Cardiac muscle cell (in vitro differentiated cells and primary cell): ENCODE measurements around the gene FGD4. TPM values are rescaled to one million over a fixed set of nuclear protein-coding genes. Genes with fewer than 3 reads are reported as not detected.
"Not testable (repeated sequence)": the region's sequence is repeated elsewhere in the genome, so short reads cannot be mapped to it uniquely, and the experiment has no call there.

ENCODE experiments used
- DNase-seq, 2 donors: peaks; one replicate each; pipeline versions ENCODE4 v3.0.0 to v3.0.0-alpha.2; 2010 to 2017; ENCODE audit warnings: low read depth in 1 of 2, low spot score in 1 of 2
- H3K27ac ChIP-seq: fragments of 200-600 bp; sonication (generic); 2 replicates; pipeline ENCODE4 v1.5.1; 2016
- H3K27me3 ChIP-seq: fragments of 200-600 bp; sonication (generic); 2 replicates; pipeline ENCODE4 v1.6.0; 2016; ENCODE audit warnings: control low read depth
- H3K36me3 ChIP-seq: fragments of 200-600 bp; sonication (generic); 2 replicates; pipeline ENCODE4 v1.5.1; 2016; ENCODE audit warnings: control low read depth
- H3K4me1 ChIP-seq: fragments of 200-600 bp; sonication (generic); 2 replicates; pipeline ENCODE4 v1.8.1; 2017; ENCODE audit warnings: low read depth, mild to moderate bottlenecking, mixed run types
- H3K4me3 ChIP-seq: fragments of 200-600 bp; sonication (generic); 2 replicates; pipeline ENCODE4 v1.5.1; 2016; ENCODE audit warnings: mild to moderate bottlenecking
- H3K9me3 ChIP-seq: fragments of 200-600 bp; sonication (generic); 2 replicates; pipeline ENCODE4 v1.5.1; 2017; ENCODE audit warnings: low read depth, mild to moderate bottlenecking, control low read depth
- CTCF ChIP-seq: IDR thresholded peaks from 2 replicates; pipeline ENCODE4 v1.5.1; 2012; ENCODE audit warnings: low read depth, mild to moderate bottlenecking, low read length
- polyA plus RNA-seq: library from polyadenylated mRNA; unstranded; fragments of >200 nt; fragmentation: Nextera tagmentation; extraction: Ambion mirVana; gene quantifications from 2 replicates; pipeline ENCODE4 v1.2.1, GENCODE V29; 2016
- total RNA-seq: library from RNA; depleted of rRNA; stranded (reverse); fragments of >200 nt; gene quantifications from 2 replicates; pipeline ENCODE4 v1.2.3, GENCODE V29; 2016

The FGD4 gene
- total and polyA plus RNA-seq, 2 experiments from 2014 or later: 2.5 to 7.3 TPM

- Histone ChIP-seq H3K4me3 (no peak overlapping the region), H3K36me3 (no peaks in the 10 kb centered on the region), H3K4me1 (no peaks in the 10 kb centered on the region), H3K9me3 (no peaks in the 10 kb centered on the region), H3K27me3 (no peaks in the 10 kb centered on the region), H3K27ac (no peak overlapping the region)
- DNase-seq: no peak
- no peak for TF ChIP-seq CTCF
These were observed 110.2 kb downstream of the FGD4 start for GRCh38 chr12:32509328-32510091.

GRCh38 chr12:32511976-32512375 lies 112.6 kb downstream of the FGD4 start:
- H3K9me3 ChIP-seq, DNase-seq, H3K4me1 ChIP-seq: not testable (repeated sequence)

GRCh38 chr12:32512379-32512778 lies 113.0 kb downstream of the FGD4 start:
- Histone ChIP-seq H3K27me3 (no peaks in the 10 kb centered on the region), H3K4me3 (no peak overlapping the region), H3K4me1 (peaks cover 7% of the 10 kb centered on the region), H3K9me3 (no peaks in the 10 kb centered on the region), H3K27ac (no peak overlapping the region), H3K36me3 (no peaks in the 10 kb centered on the region)
- no peak for TF ChIP-seq CTCF
- no peak for DNase-seq

More at GRCh38 chr12:32511976-32512375, 112.6 kb downstream of the FGD4 start:
- not testable (repeated sequence) for H3K27me3 ChIP-seq, H3K4me3 ChIP-seq, H3K36me3 ChIP-seq, H3K27ac ChIP-seq

GRCh38 chr12:32512910-32513309 lies 113.6 kb downstream of the FGD4 start:
- Histone ChIP-seq H3K4me1 (peaks cover 7% of the 10 kb centered on the region), H3K27ac (no peak overlapping the region), H3K27me3 (no peaks in the 10 kb centered on the region), H3K36me3 (no peaks in the 10 kb centered on the region), H3K4me3 (no peak overlapping the region), H3K9me3 (no peaks in the 10 kb centered on the region)
- TF ChIP-seq CTCF: no peak
- no peak for DNase-seq

- no peak for DNase-seq
- Histone ChIP-seq H3K36me3 (no peaks in the 10 kb centered on the region), H3K4me3 (no peak overlapping the region), H3K9me3 (no peaks in the 10 kb centered on the region), H3K4me1 (peaks cover 7% of the 10 kb centered on the region), H3K27me3 (no peaks in the 10 kb centered on the region), H3K27ac (no peak overlapping the region)
- no peak for TF ChIP-seq CTCF
These were observed 115.9 kb downstream of the FGD4 start for GRCh38 chr12:32515137-32515873.

- H3K27me3 ChIP-seq: no peaks in the 10 kb centered on the region
- DNase-seq: no peak
- H3K36me3 ChIP-seq: no peaks in the 10 kb centered on the region
- no peaks in the 10 kb centered on the region for H3K9me3 ChIP-seq
- H3K4me1 ChIP-seq: peaks cover 7% of the 10 kb centered on the region
- no peak overlapping the region for H3K4me3 ChIP-seq
- no peak overlapping the region for H3K27ac ChIP-seq
- no peak for TF ChIP-seq CTCF
These were observed 116.9 kb downstream of the FGD4 start for GRCh38 chr12:32516230-32516629.
